ENCODE measurements around the gene AUTS2.

AUTS2 gene

GRCh38 chr7:70599446-70600190 lies 1001.3 kb downstream of the AUTS2 start:
- H3K27me3 ChIP-seq (ENCODE audit: control insufficient read depth, insufficient read depth, low read length): peaks cover 26% of the 10 kb centered on the region
- H3K4me1 ChIP-seq (ENCODE audit: control insufficient read depth, insufficient read depth, low read length): no peaks in the 10 kb centered on the region
- no peak for DNase-seq (ENCODE audit: low read depth, low spot score)
- no CpG with 5 or more reads among the region's 5 CpGs for WGBS (ENCODE audit: insufficient coverage, insufficient read length)
- no peak overlapping the region for H3K4me3 ChIP-seq (ENCODE audit: low read length)
- no peak overlapping the region for H3K27ac ChIP-seq (ENCODE audit: low read length)
- H3K36me3 ChIP-seq (ENCODE audit: control insufficient read depth, insufficient read depth, low read length): no peaks in the 10 kb centered on the region
- no peaks in the 10 kb centered on the region for H3K9me3 ChIP-seq (ENCODE audit: control insufficient read depth, insufficient read depth, low read length)

- H3K27me3 ChIP-seq (ENCODE audit: control insufficient read depth, insufficient read depth, low read length): peaks cover 19% of the 10 kb centered on the region
- no peaks in the 10 kb centered on the region for H3K9me3 ChIP-seq (ENCODE audit: control insufficient read depth, insufficient read depth, low read length)
- WGBS (ENCODE audit: insufficient coverage, insufficient read length): no CpG with 5 or more reads among the region's 1 CpG
- H3K4me3 ChIP-seq (ENCODE audit: low read length): no peak overlapping the region
- DNase-seq (ENCODE audit: low read depth, low spot score): no peak
- H3K4me1 ChIP-seq (ENCODE audit: control insufficient read depth, insufficient read depth, low read length): no peaks in the 10 kb centered on the region
- no peak overlapping the region for H3K27ac ChIP-seq (ENCODE audit: low read length)
- H3K36me3 ChIP-seq (ENCODE audit: control insufficient read depth, insufficient read depth, low read length): no peaks in the 10 kb centered on the region
Observed at GRCh38 chr7:70600993-70601392, 1002.7 kb downstream of the AUTS2 start.

- Histone ChIP-seq H3K9me3 (ENCODE audit: control insufficient read depth, insufficient read depth, low read length) (no peaks in the 10 kb centered on the region), H3K4me1 (ENCODE audit: control insufficient read depth, insufficient read depth, low read length) (no peaks in the 10 kb centered on the region), H3K27ac (ENCODE audit: low read length) (no peak overlapping the region), H3K27me3 (ENCODE audit: control insufficient read depth, insufficient read depth, low read length) (peaks cover 14% of the 10 kb centered on the region), H3K4me3 (ENCODE audit: low read length) (no peak overlapping the region), H3K36me3 (ENCODE audit: control insufficient read depth, insufficient read depth, low read length) (no peaks in the 10 kb centered on the region)
- no CpG with 5 or more reads among the region's 4 CpGs for WGBS (ENCODE audit: insufficient coverage, insufficient read length)
- DNase-seq (ENCODE audit: low read depth, low spot score): no peak
Observed at GRCh38 chr7:70602117-70602516, 1003.8 kb downstream of the AUTS2 start.

GRCh38 chr7:70607281-70607680 lies 1009.0 kb downstream of the AUTS2 start:
- no peaks in the 10 kb centered on the region for H3K27me3 ChIP-seq (ENCODE audit: control insufficient read depth, insufficient read depth, low read length)
- H3K4me1 ChIP-seq (ENCODE audit: control insufficient read depth, insufficient read depth, low read length): no peaks in the 10 kb centered on the region
- H3K36me3 ChIP-seq (ENCODE audit: control insufficient read depth, insufficient read depth, low read length): no peaks in the 10 kb centered on the region
- H3K4me3 ChIP-seq (ENCODE audit: low read length): no peak overlapping the region
- H3K27ac ChIP-seq (ENCODE audit: low read length): no peak overlapping the region
- DNase-seq (ENCODE audit: low read depth, low spot score): no peak
- H3K9me3 ChIP-seq (ENCODE audit: control insufficient read depth, insufficient read depth, low read length): no peaks in the 10 kb centered on the region
- no CpG with 5 or more reads among the region's 7 CpGs for WGBS (ENCODE audit: insufficient coverage, insufficient read length)

GRCh38 chr7:70607759-70608158 lies 1009.5 kb downstream of the AUTS2 start:
- Histone ChIP-seq H3K4me1 (ENCODE audit: control insufficient read depth, insufficient read depth, low read length) (no peaks in the 10 kb centered on the region), H3K9me3 (ENCODE audit: control insufficient read depth, insufficient read depth, low read length) (no peaks in the 10 kb centered on the region), H3K4me3 (ENCODE audit: low read length) (no peak overlapping the region), H3K27ac (ENCODE audit: low read length) (no peak overlapping the region), H3K27me3 (ENCODE audit: control insufficient read depth, insufficient read depth, low read length) (no peaks in the 10 kb centered on the region), H3K36me3 (ENCODE audit: control insufficient read depth, insufficient read depth, low read length) (no peaks in the 10 kb centered on the region)
- DNase-seq (ENCODE audit: low read depth, low spot score): no peak
- no CpG with 5 or more reads among the region's 1 CpG for WGBS (ENCODE audit: insufficient coverage, insufficient read length)

- no peak overlapping the region for H3K27ac ChIP-seq (ENCODE audit: low read length)
- no peaks in the 10 kb centered on the region for H3K27me3 ChIP-seq (ENCODE audit: control insufficient read depth, insufficient read depth, low read length)
- WGBS (ENCODE audit: insufficient coverage, insufficient read length): no CpG with 5 or more reads among the region's 3 CpGs
- no peak overlapping the region for H3K4me3 ChIP-seq (ENCODE audit: low read length)
- H3K9me3 ChIP-seq (ENCODE audit: control insufficient read depth, insufficient read depth, low read length): no peaks in the 10 kb centered on the region
- no peak for DNase-seq (ENCODE audit: low read depth, low spot score)
- H3K4me1 ChIP-seq (ENCODE audit: control insufficient read depth, insufficient read depth, low read length): no peaks in the 10 kb centered on the region
- no peaks in the 10 kb centered on the region for H3K36me3 ChIP-seq (ENCODE audit: control insufficient read depth, insufficient read depth, low read length)
Observed at GRCh38 chr7:70608229-70608628, 1010.0 kb downstream of the AUTS2 start.

- DNase-seq (ENCODE audit: low read depth, low spot score): no peak
- no CpG with 5 or more reads among the region's 5 CpGs for WGBS (ENCODE audit: insufficient coverage, insufficient read length)
- H3K4me3 ChIP-seq (ENCODE audit: low read length): no peak overlapping the region
Observed at GRCh38 chr7:70612811-70613210, 1014.5 kb downstream of the AUTS2 start.

GRCh38 chr7:70614237-70615045 lies 1016.2 kb downstream of the AUTS2 start:
- no peaks in the 10 kb centered on the region for H3K36me3 ChIP-seq (ENCODE audit: control insufficient read depth, insufficient read depth, low read length)
- H3K9me3 ChIP-seq (ENCODE audit: control insufficient read depth, insufficient read depth, low read length): no peaks in the 10 kb centered on the region
- H3K27me3 ChIP-seq (ENCODE audit: control insufficient read depth, insufficient read depth, low read length): no peaks in the 10 kb centered on the region
- DNase-seq (ENCODE audit: low read depth, low spot score): no peak
- no CpG with 5 or more reads among the region's 13 CpGs for WGBS (ENCODE audit: insufficient coverage, insufficient read length)
- no peak overlapping the region for H3K4me3 ChIP-seq (ENCODE audit: low read length)
- no peak overlapping the region for H3K27ac ChIP-seq (ENCODE audit: low read length)
- peaks cover 3% of the 10 kb centered on the region; the same call in 1 of the 2 replicates for H3K4me1 ChIP-seq (ENCODE audit: control insufficient read depth, insufficient read depth, low read length)

More at GRCh38 chr7:70612811-70613210, 1014.5 kb downstream of the AUTS2 start:
- Histone ChIP-seq H3K9me3 (ENCODE audit: control insufficient read depth, insufficient read depth, low read length) (no peaks in the 10 kb centered on the region), H3K4me1 (ENCODE audit: control insufficient read depth, insufficient read depth, low read length) (peaks cover 3% of the 10 kb centered on the region; the same call in 1 of the 2 replicates), H3K36me3 (ENCODE audit: control insufficient read depth, insufficient read depth, low read length) (no peaks in the 10 kb centered on the region), H3K27ac (ENCODE audit: low read length) (no peak overlapping the region), H3K27me3 (ENCODE audit: control insufficient read depth, insufficient read depth, low read length) (no peaks in the 10 kb centered on the region)

GRCh38 chr7:70615066-70615606 lies 1016.9 kb downstream of the AUTS2 start:
- DNase-seq (ENCODE audit: low read depth, low spot score): no peak
- Histone ChIP-seq H3K9me3 (ENCODE audit: control insufficient read depth, insufficient read depth, low read length) (no peaks in the 10 kb centered on the region), H3K4me1 (ENCODE audit: control insufficient read depth, insufficient read depth, low read length) (peaks cover 5% of the 10 kb centered on the region), H3K27me3 (ENCODE audit: control insufficient read depth, insufficient read depth, low read length) (no peaks in the 10 kb centered on the region), H3K27ac (ENCODE audit: low read length) (no peak overlapping the region), H3K4me3 (ENCODE audit: low read length) (no peak overlapping the region), H3K36me3 (ENCODE audit: control insufficient read depth, insufficient read depth, low read length) (no peaks in the 10 kb centered on the region)
- no CpG with 5 or more reads among the region's 5 CpGs for WGBS (ENCODE audit: insufficient coverage, insufficient read length)

- no CpG with 5 or more reads among the region's 5 CpGs for WGBS (ENCODE audit: insufficient coverage, insufficient read length)
- DNase-seq (ENCODE audit: low read depth, low spot score): no peak
- Histone ChIP-seq H3K27me3 (ENCODE audit: control insufficient read depth, insufficient read depth, low read length) (no peaks in the 10 kb centered on the region), H3K27ac (ENCODE audit: low read length) (no peak overlapping the region), H3K4me3 (ENCODE audit: low read length) (no peak overlapping the region), H3K36me3 (ENCODE audit: control insufficient read depth, insufficient read depth, low read length) (no peaks in the 10 kb centered on the region), H3K4me1 (ENCODE audit: control insufficient read depth, insufficient read depth, low read length) (peaks cover 5% of the 10 kb centered on the region), H3K9me3 (ENCODE audit: control insufficient read depth, insufficient read depth, low read length) (no peaks in the 10 kb centered on the region)
Observed at GRCh38 chr7:70616211-70616610, 1017.9 kb downstream of the AUTS2 start.
